ENCODE results near the gene PDE8B. TPM values are rescaled to one million over a fixed set of nuclear protein-coding genes. Genes with fewer than 3 reads are reported as not detected.

PDE8B gene
- total RNA-seq, 1 donor from 2014 or later = 2.6 TPM

GRCh38 chr5:77241444-77241843 is 31.0 kb downstream of the PDE8B start:
- TF ChIP-seq CTCF (IDR thresholded peaks at IDR 0.05; ENCODE audit: unreplicated experiment) = no peak
- no peak overlapping the region for H3K27ac Mint-ChIP-seq
- H3K4me1 Mint-ChIP-seq (ENCODE audit: low read depth) = no peaks in the 10 kb centered on the region
- DNase-seq (ENCODE audit: low spot score, unreplicated experiment) = no peak
- no peaks in the 10 kb centered on the region for H3K36me3 Mint-ChIP-seq (ENCODE audit: insufficient read depth)
- H3K4me3 Mint-ChIP-seq (ENCODE audit: low read depth) = no peak overlapping the region
- peaks cover under 1% of the 10 kb centered on the region for H3K9me3 Mint-ChIP-seq (ENCODE audit: low read depth)
- H3K27me3 Mint-ChIP-seq = no peaks in the 10 kb centered on the region

- H3K27ac Mint-ChIP-seq = no peak overlapping the region
- no peak for DNase-seq (ENCODE audit: low spot score, unreplicated experiment)
- H3K36me3 Mint-ChIP-seq (ENCODE audit: insufficient read depth) = no peaks in the 10 kb centered on the region
- H3K27me3 Mint-ChIP-seq = peaks cover 22% of the 10 kb centered on the region
- no peak overlapping the region for H3K4me3 Mint-ChIP-seq (ENCODE audit: low read depth)
- peaks cover 3% of the 10 kb centered on the region for H3K9me3 Mint-ChIP-seq (ENCODE audit: low read depth)
- peaks cover 10% of the 10 kb centered on the region for H3K4me1 Mint-ChIP-seq (ENCODE audit: low read depth)
- TF ChIP-seq CTCF (IDR thresholded peaks at IDR 0.05; ENCODE audit: unreplicated experiment) = no peak
These were observed 39.0 kb downstream of the PDE8B start for GRCh38 chr5:77249475-77249874.

- H3K36me3 Mint-ChIP-seq (ENCODE audit: insufficient read depth) = no peaks in the 10 kb centered on the region
- DNase-seq (ENCODE audit: low spot score, unreplicated experiment) = no peak
- no peak overlapping the region for H3K4me3 Mint-ChIP-seq (ENCODE audit: low read depth)
- H3K9me3 Mint-ChIP-seq (ENCODE audit: low read depth) = peaks cover 3% of the 10 kb centered on the region
- H3K27ac Mint-ChIP-seq = no peak overlapping the region
- TF ChIP-seq CTCF (IDR thresholded peaks at IDR 0.05; ENCODE audit: unreplicated experiment) = no peak
- peaks cover 28% of the 10 kb centered on the region for H3K27me3 Mint-ChIP-seq
- H3K4me1 Mint-ChIP-seq (ENCODE audit: low read depth) = peaks cover 10% of the 10 kb centered on the region
These were observed 39.5 kb downstream of the PDE8B start for GRCh38 chr5:77250021-77250420.

- Mint-ChIP-seq H3K4me1 (ENCODE audit: low read depth) (peaks cover 10% of the 10 kb centered on the region), H3K4me3 (ENCODE audit: low read depth) (no peak overlapping the region), H3K27me3 (peaks cover 29% of the 10 kb centered on the region), H3K36me3 (ENCODE audit: insufficient read depth) (no peaks in the 10 kb centered on the region), H3K9me3 (ENCODE audit: low read depth) (peaks cover 3% of the 10 kb centered on the region), H3K27ac (no peak overlapping the region)
- DNase-seq (ENCODE audit: low spot score, unreplicated experiment) = no peak
- no peak for TF ChIP-seq CTCF (IDR thresholded peaks at IDR 0.05; ENCODE audit: unreplicated experiment)
These were observed 41.4 kb downstream of the PDE8B start for GRCh38 chr5:77251921-77252320.

GRCh38 chr5:77255617-77256016 is 45.1 kb downstream of the PDE8B start:
- Mint-ChIP-seq H3K4me1 (ENCODE audit: low read depth) (peaks cover 11% of the 10 kb centered on the region), H3K4me3 (ENCODE audit: low read depth) (no peak overlapping the region), H3K36me3 (ENCODE audit: insufficient read depth) (no peaks in the 10 kb centered on the region), H3K27ac (no peak overlapping the region), H3K27me3 (peaks cover 26% of the 10 kb centered on the region), H3K9me3 (ENCODE audit: low read depth) (no peaks in the 10 kb centered on the region)
- TF ChIP-seq CTCF (IDR thresholded peaks at IDR 0.05; ENCODE audit: unreplicated experiment) = no peak
- no peak for DNase-seq (ENCODE audit: low spot score, unreplicated experiment)
